ENCODE measurements around the gene RHOH.

RHOH gene

GRCh38 chr4:40170588-40170987 is 26.2 kb upstream of the RHOH start:
- FAIRE-seq = no peak
- DNase-seq (ENCODE audit: insufficient read length, low spot score) = no peak
- TF ChIP-seq POLR2A (IDR thresholded peaks at IDR 0.05; ENCODE audit: low read depth, low read length) (no peak), PAX5 (IDR thresholded peaks at IDR 0.05; ENCODE audit: insufficient read depth, low read length, severe bottlenecking) (no peak), SPI1 (IDR thresholded peaks at IDR 0.05; ENCODE audit: low read depth, low read length) (no peak), POLR2AphosphoS5 (IDR thresholded peaks at IDR 0.05; ENCODE audit: low read depth, low read length) (no peak), POU2F2 (IDR thresholded peaks at IDR 0.05; ENCODE audit: low read depth, low read length) (no peak), TAF1 (IDR thresholded peaks at IDR 0.05; ENCODE audit: low read depth, low read length) (no peak)

DNA sequence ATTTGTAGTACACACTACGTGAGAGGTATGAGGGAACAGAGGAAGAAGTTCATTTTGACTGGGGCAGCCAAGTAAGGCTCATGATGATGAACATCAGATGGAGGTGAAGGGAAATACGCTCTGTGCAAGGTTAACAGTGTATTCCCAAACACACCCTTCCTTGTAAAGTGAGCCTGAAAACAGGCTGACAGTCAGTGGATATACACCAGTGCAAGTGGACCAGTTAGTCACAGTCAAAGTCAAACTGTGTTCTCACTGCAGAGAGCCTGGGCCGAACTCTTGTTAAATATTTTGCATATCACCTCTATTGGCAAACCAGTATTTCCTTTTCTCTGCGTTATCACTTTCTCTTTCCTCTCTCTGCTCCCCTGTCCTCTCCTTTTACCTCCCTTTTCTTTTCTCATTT is 23.4 kb upstream of the RHOH start:
- FAIRE-seq = peak; percentile 92
- no peak for TF ChIP-seq POLR2AphosphoS5 (IDR thresholded peaks at IDR 0.05; ENCODE audit: low read depth, low read length)
- 0 out of 2 replicates have a peak, but pooled peaks have one; percentile 57 for TF ChIP-seq POLR2A (IDR thresholded peaks at IDR 0.05; ENCODE audit: low read depth, low read length)
- peak; percentile 36 for DNase-seq (ENCODE audit: insufficient read length, low spot score)

GRCh38 chr4:40176602-40177001 is 20.2 kb upstream of the RHOH start:
- TF ChIP-seq POLR2AphosphoS5 (IDR thresholded peaks at IDR 0.05; ENCODE audit: low read depth, low read length) (no peak), PAX5 (IDR thresholded peaks at IDR 0.05; ENCODE audit: insufficient read depth, low read length, severe bottlenecking) (no peak), SPI1 (IDR thresholded peaks at IDR 0.05; ENCODE audit: low read depth, low read length) (no peak), POLR2A (IDR thresholded peaks at IDR 0.05; ENCODE audit: low read depth, low read length) (no peak), TAF1 (IDR thresholded peaks at IDR 0.05; ENCODE audit: low read depth, low read length) (no peak), POU2F2 (IDR thresholded peaks at IDR 0.05; ENCODE audit: low read depth, low read length) (no peak)
- no peak for DNase-seq (ENCODE audit: insufficient read length, low spot score)
- FAIRE-seq = no peak

DNA sequence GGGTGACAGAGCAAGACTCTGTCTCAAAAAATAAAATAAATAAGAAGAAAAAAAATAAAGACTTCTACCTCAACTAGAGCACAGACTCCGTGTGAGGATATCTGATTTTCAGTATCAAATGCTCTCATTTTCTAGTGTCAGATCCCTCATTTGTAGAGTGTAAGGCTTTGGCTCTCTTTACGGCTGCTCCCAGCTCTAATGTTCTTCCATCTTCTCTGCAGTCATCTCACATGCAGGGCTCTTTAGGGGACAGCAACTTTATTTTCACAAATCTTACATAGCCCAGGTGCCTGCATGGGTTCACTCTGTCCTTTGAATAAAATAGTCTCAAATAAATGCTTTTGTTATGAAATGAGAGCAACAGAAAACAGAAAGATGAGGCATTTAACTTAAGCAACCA is 19.2 kb upstream of the RHOH start:
- FAIRE-seq = no peak
- DNase-seq (ENCODE audit: insufficient read length, low spot score) = no peak
- TF ChIP-seq TAF1 (IDR thresholded peaks at IDR 0.05; ENCODE audit: low read depth, low read length) (no peak), POU2F2 (IDR thresholded peaks at IDR 0.05; ENCODE audit: low read depth, low read length) (no peak), PAX5 (IDR thresholded peaks at IDR 0.05; ENCODE audit: insufficient read depth, low read length, severe bottlenecking) (no peak), POLR2AphosphoS5 (IDR thresholded peaks at IDR 0.05; ENCODE audit: low read depth, low read length) (no peak), SPI1 (IDR thresholded peaks at IDR 0.05; ENCODE audit: low read depth, low read length) (no peak), POLR2A (IDR thresholded peaks at IDR 0.05; ENCODE audit: low read depth, low read length) (no peak)

DNA sequence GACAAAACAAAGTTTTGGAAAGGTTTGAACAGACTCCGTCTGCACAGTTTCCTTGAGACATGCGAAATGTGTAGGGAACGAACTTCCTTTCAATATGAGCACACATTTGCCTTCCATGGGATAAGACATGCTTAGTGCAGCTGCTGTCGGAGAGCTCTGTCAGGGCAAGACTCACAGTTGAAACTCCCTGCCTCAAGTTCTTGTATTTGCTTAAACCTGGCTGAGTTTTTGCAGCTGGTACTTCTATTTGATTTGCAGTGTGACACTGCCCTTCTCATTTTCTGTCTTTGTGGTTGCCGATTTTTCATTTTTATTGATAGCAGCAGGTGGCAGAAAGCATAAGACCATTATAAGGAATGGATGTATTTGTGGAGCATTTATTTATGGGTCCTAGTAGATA is 18.2 kb upstream of the RHOH start:
- FAIRE-seq (no peak), DNase-seq (ENCODE audit: insufficient read length, low spot score) (no peak)
- no peak for TF ChIP-seq TAF1 (IDR thresholded peaks at IDR 0.05; ENCODE audit: low read depth, low read length)
- TF ChIP-seq POLR2AphosphoS5 (IDR thresholded peaks at IDR 0.05; ENCODE audit: low read depth, low read length) = no peak
- no peak for TF ChIP-seq POU2F2 (IDR thresholded peaks at IDR 0.05; ENCODE audit: low read depth, low read length)
- TF ChIP-seq PAX5 (IDR thresholded peaks at IDR 0.05; ENCODE audit: insufficient read depth, low read length, severe bottlenecking) = no peak
- no peak for TF ChIP-seq POLR2A (IDR thresholded peaks at IDR 0.05; ENCODE audit: low read depth, low read length)
- TF ChIP-seq SPI1 (IDR thresholded peaks at IDR 0.05; ENCODE audit: low read depth, low read length) = no peak

- no peak for DNase-seq (ENCODE audit: insufficient read length, low spot score)
- FAIRE-seq = no peak
- TF ChIP-seq POLR2AphosphoS5 (IDR thresholded peaks at IDR 0.05; ENCODE audit: low read depth, low read length) (no peak), TAF1 (IDR thresholded peaks at IDR 0.05; ENCODE audit: low read depth, low read length) (no peak), POU2F2 (IDR thresholded peaks at IDR 0.05; ENCODE audit: low read depth, low read length) (no peak), PAX5 (IDR thresholded peaks at IDR 0.05; ENCODE audit: insufficient read depth, low read length, severe bottlenecking) (no peak), POLR2A (IDR thresholded peaks at IDR 0.05; ENCODE audit: low read depth, low read length) (no peak), SPI1 (IDR thresholded peaks at IDR 0.05; ENCODE audit: low read depth, low read length) (no peak)
Measured at GRCh38 chr4:40179360-40179759, 17.5 kb upstream of the RHOH start.

DNA sequence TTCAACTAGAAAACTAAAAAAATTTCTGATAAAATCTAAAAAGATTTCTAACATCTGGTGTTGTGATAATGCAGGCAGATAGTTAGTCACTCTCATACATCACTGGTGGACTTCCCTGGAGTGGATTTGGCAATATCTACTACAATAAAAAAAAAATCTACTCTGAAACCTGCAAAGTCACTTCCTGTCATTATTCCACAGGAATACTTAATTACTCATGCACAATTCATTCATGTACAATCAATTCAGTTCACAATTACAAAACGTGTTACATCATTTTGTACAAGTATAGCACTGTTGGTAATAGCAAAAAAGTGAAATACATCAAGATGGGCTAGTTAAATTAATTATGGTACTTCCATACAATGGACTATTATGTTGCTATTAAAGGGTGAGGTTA is 16.5 kb upstream of the RHOH start:
- FAIRE-seq (no peak), DNase-seq (ENCODE audit: insufficient read length, low spot score) (no peak)
- TF ChIP-seq SPI1 (IDR thresholded peaks at IDR 0.05; ENCODE audit: low read depth, low read length) = no peak

- TF ChIP-seq POLR2AphosphoS5 (IDR thresholded peaks at IDR 0.05; ENCODE audit: low read depth, low read length) (no peak), PAX5 (IDR thresholded peaks at IDR 0.05; ENCODE audit: insufficient read depth, low read length, severe bottlenecking) (no peak), POU2F2 (IDR thresholded peaks at IDR 0.05; ENCODE audit: low read depth, low read length) (no peak), POLR2A (IDR thresholded peaks at IDR 0.05; ENCODE audit: low read depth, low read length) (no peak), TAF1 (IDR thresholded peaks at IDR 0.05; ENCODE audit: low read depth, low read length) (no peak), SPI1 (IDR thresholded peaks at IDR 0.05; ENCODE audit: low read depth, low read length) (no peak)
- DNase-seq (ENCODE audit: insufficient read length, low spot score) (no peak), FAIRE-seq (peak; percentile 80)
Measured at GRCh38 chr4:40182001-40182400, 14.8 kb upstream of the RHOH start.

DNA sequence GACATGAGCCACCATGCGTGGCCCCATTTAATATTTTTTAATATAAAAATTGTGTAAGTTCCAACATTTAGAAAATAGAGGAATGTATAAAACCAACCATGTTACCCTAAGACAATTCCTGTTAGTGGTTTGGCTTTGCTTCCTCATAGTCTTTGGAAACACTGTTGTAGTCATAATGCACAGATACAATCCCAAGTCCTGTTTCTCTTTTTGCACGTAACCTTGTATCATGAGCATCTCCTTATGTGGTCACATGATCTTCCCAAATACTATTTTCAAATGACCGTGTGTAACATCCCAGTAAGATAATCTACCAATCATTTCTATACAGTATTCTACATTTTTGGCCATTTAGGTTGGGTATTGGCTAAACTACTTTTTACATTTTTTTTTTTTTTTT is 13.9 kb upstream of the RHOH start:
- FAIRE-seq (no peak), DNase-seq (ENCODE audit: insufficient read length, low spot score) (no peak)
- no peak for TF ChIP-seq POLR2AphosphoS5 (IDR thresholded peaks at IDR 0.05; ENCODE audit: low read depth, low read length)
- no peak for TF ChIP-seq PAX5 (IDR thresholded peaks at IDR 0.05; ENCODE audit: insufficient read depth, low read length, severe bottlenecking)
- TF ChIP-seq POU2F2 (IDR thresholded peaks at IDR 0.05; ENCODE audit: low read depth, low read length) = no peak
- no peak for TF ChIP-seq POLR2A (IDR thresholded peaks at IDR 0.05; ENCODE audit: low read depth, low read length)
- TF ChIP-seq SPI1 (IDR thresholded peaks at IDR 0.05; ENCODE audit: low read depth, low read length) = no peak
- TF ChIP-seq TAF1 (IDR thresholded peaks at IDR 0.05; ENCODE audit: low read depth, low read length) = no peak

- FAIRE-seq = peak; percentile 83
- TF ChIP-seq POU2F2 (IDR thresholded peaks at IDR 0.05; ENCODE audit: low read depth, low read length) (no peak), SPI1 (IDR thresholded peaks at IDR 0.05; ENCODE audit: low read depth, low read length) (peak; percentile 41; the same call in 1 of the 2 replicates), TAF1 (IDR thresholded peaks at IDR 0.05; ENCODE audit: low read depth, low read length) (no peak), POLR2A (IDR thresholded peaks at IDR 0.05; ENCODE audit: low read depth, low read length) (no peak), POLR2AphosphoS5 (IDR thresholded peaks at IDR 0.05; ENCODE audit: low read depth, low read length) (no peak)
Measured at GRCh38 chr4:40183615-40184411, 13.0 kb upstream of the RHOH start.

More at GRCh38 chr4:40183615-40184411, 13.0 kb upstream of the RHOH start:
- no peak for DNase-seq (ENCODE audit: insufficient read length, low spot score)

All from GM12891 (cell line).